LNCAP (cell line): ENCODE measurements around the gene ITGB8.

Experiments
- TF ChIP-seq, protein P1 (sequence below): fragments of 450-650 bp; IDR thresholded peaks from 2 replicates; pipeline ENCODE4 v1.5.1; 2017; ENCODE audit warnings: mild to moderate bottlenecking

ITGB8 gene

GRCh38 chr7:20444030-20444800 is 113.5 kb downstream of the ITGB8 start:
- TF ChIP-seq, protein P1, sequence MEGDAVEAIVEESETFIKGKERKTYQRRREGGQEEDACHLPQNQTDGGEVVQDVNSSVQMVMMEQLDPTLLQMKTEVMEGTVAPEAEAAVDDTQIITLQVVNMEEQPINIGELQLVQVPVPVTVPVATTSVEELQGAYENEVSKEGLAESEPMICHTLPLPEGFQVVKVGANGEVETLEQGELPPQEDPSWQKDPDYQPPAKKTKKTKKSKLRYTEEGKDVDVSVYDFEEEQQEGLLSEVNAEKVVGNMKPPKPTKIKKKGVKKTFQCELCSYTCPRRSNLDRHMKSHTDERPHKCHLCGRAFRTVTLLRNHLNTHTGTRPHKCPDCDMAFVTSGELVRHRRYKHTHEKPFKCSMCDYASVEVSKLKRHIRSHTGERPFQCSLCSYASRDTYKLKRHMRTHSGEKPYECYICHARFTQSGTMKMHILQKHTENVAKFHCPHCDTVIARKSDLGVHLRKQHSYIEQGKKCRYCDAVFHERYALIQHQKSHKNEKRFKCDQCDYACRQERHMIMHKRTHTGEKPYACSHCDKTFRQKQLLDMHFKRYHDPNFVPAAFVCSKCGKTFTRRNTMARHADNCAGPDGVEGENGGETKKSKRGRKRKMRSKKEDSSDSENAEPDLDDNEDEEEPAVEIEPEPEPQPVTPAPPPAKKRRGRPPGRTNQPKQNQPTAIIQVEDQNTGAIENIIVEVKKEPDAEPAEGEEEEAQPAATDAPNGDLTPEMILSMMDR, result no peak

- TF ChIP-seq, protein P1, result no peak
These were observed 116.4 kb downstream of the ITGB8 start for GRCh38 chr7:20447021-20447650.

DNA sequence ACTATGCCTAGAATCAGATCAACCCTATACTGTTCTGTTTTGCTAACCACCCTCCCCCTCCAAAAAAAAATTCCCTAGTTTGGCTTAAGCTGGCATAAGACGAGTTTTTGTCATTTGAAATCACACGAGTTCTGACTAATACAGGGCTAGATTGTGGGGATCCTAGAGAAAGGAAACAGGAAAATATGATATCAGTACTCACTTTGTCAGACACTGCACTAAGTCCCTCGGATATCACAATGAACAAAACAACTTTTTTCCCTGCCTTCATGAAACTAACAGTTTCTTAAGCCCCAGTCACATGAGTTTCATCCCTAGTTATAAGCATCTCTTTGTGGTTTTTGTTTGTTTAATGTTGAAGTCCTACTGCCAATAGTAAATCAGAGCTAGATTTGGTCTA is 118.5 kb downstream of the ITGB8 start:
- TF ChIP-seq, protein P1, result no peak

GRCh38 chr7:20450536-20450935 is 119.8 kb downstream of the ITGB8 start:
- TF ChIP-seq, protein P1, result no peak

- TF ChIP-seq, protein P1, result no peak
These were observed 123.5 kb downstream of the ITGB8 start for GRCh38 chr7:20454202-20454601.

GRCh38 chr7:20456701-20457100 is 126.0 kb downstream of the ITGB8 start:
- TF ChIP-seq, protein P1, result no peak

GRCh38 chr7:20458521-20458920 is 127.8 kb downstream of the ITGB8 start:
- TF ChIP-seq, protein P1, result no peak
